ENCODE results near the gene SERINC5. TPM values are rescaled to one million over a fixed set of nuclear protein-coding genes. Genes with fewer than 3 reads are reported as not detected.

SERINC5 gene
- total and polyA plus RNA-seq, 4 donors = 6.2 to 84.5 (median 23.9) TPM

- WGBS, 2 donors = 94 to 95% methylated on average over 6 of the region's 6 CpGs
- DNase-seq (no peak), ATAC-seq (ENCODE audit: insufficient read depth, low FRiP score) (no peak)
- H3K4me1 ChIP-seq (ENCODE audit: control insufficient read depth in 5 of 5, insufficient read depth in 5 of 5, low read length in 5 of 5) = peaks cover 0 to 8% (median 0%) of the 10 kb centered on the region in 5 donors
- no peak overlapping the region for H3K27ac ChIP-seq (ENCODE audit: low read depth in 1 of 2, low read length in 1 of 2)
- no peaks in the 10 kb centered on the region for H3K27me3 ChIP-seq (ENCODE audit: control insufficient read depth in 3 of 3, insufficient read depth in 3 of 3, low read length in 2 of 3)
- H3K9ac ChIP-seq (ENCODE audit: insufficient read depth in 1 of 2, low read length in 2 of 2) = no peak overlapping the region
- H3K9me3 ChIP-seq (ENCODE audit: control insufficient read depth in 4 of 4, insufficient read depth in 3 of 4, low read length in 3 of 4) = no peaks in the 10 kb centered on the region
- H3K4me3 ChIP-seq = no peak overlapping the region
- TF ChIP-seq CTCF (IDR thresholded peaks at IDR 0.05; ENCODE audit: control extremely low read depth, extremely low read depth) = no peak
- peaks cover 5 to 42% (median 21%) of the 10 kb centered on the region in 4 donors for H3K36me3 ChIP-seq (ENCODE audit: control insufficient read depth in 4 of 4, insufficient read depth in 4 of 4, low read length in 4 of 4)
These were observed 104.0 kb downstream of the SERINC5 start for GRCh38 chr5:80151890-80152289.

DNA sequence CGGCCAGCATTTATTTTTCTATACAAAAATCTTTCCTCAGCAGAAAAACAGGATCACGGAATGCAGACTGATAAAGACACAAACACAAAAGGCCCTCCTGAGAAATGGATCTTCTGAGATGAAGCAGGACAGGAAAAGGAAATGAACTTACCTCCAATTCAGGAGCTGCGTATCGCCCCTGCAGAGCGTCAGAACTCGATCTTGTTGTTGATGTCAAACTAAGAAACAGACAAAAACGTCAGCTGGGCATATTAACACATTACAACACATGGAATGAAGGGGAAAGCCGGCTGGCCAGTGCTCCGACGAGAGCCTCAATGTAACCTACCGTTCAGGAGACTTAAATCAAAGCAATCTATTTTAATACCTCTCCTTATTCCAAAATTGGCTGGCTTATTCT is 105.1 kb downstream of the SERINC5 start:
- DNase-seq (no peak), ATAC-seq (ENCODE audit: insufficient read depth, low FRiP score) (no peak)
- Histone ChIP-seq H3K27ac (ENCODE audit: low read depth in 1 of 2, low read length in 1 of 2) (no peak overlapping the region), H3K36me3 (ENCODE audit: control insufficient read depth in 4 of 4, insufficient read depth in 4 of 4, low read length in 4 of 4) (peaks cover 3 to 50% (median 21%) of the 10 kb centered on the region in 4 donors), H3K27me3 (ENCODE audit: control insufficient read depth in 3 of 3, insufficient read depth in 3 of 3, low read length in 2 of 3) (no peaks in the 10 kb centered on the region), H3K4me3 (no peak overlapping the region), H3K9ac (ENCODE audit: insufficient read depth in 1 of 2, low read length in 2 of 2) (no peak overlapping the region), H3K9me3 (ENCODE audit: control insufficient read depth in 4 of 4, insufficient read depth in 3 of 4, low read length in 3 of 4) (no peaks in the 10 kb centered on the region), H3K4me1 (ENCODE audit: control insufficient read depth in 5 of 5, insufficient read depth in 5 of 5, low read length in 5 of 5) (peaks cover 0 to 8% (median 0%) of the 10 kb centered on the region in 5 donors)
- 86% methylated on average over 11 of the region's 11 CpGs for WGBS, 2 donors
- no peak for TF ChIP-seq CTCF (IDR thresholded peaks at IDR 0.05; ENCODE audit: control extremely low read depth, extremely low read depth)

GRCh38 chr5:80149161-80149609 is 106.7 kb downstream of the SERINC5 start:
- TF ChIP-seq CTCF (IDR thresholded peaks at IDR 0.05; ENCODE audit: control extremely low read depth, extremely low read depth) = no peak
- Histone ChIP-seq H3K36me3 (ENCODE audit: control insufficient read depth in 4 of 4, insufficient read depth in 4 of 4, low read length in 4 of 4) (peaks cover 3 to 56% (median 23%) of the 10 kb centered on the region in 4 donors), H3K27me3 (ENCODE audit: control insufficient read depth in 3 of 3, insufficient read depth in 3 of 3, low read length in 2 of 3) (no peaks in the 10 kb centered on the region), H3K4me1 (ENCODE audit: control insufficient read depth in 5 of 5, insufficient read depth in 5 of 5, low read length in 5 of 5) (peaks cover 0 to 6% (median 0%) of the 10 kb centered on the region in 5 donors), H3K9ac (ENCODE audit: insufficient read depth in 1 of 2, low read length in 2 of 2) (no peak overlapping the region), H3K9me3 (ENCODE audit: control insufficient read depth in 4 of 4, insufficient read depth in 3 of 4, low read length in 3 of 4) (no peaks in the 10 kb centered on the region), H3K4me3 (no peak overlapping the region), H3K27ac (ENCODE audit: low read depth in 1 of 2, low read length in 1 of 2) (no peak overlapping the region)
- ATAC-seq (ENCODE audit: insufficient read depth, low FRiP score) (no peak), DNase-seq (no peak)
- WGBS, 2 donors = 95% methylated on average over 3 of the region's 3 CpGs

Measured in lung (tissue), 12 donors.